MM.1S (cell line): ENCODE measurements around the gene MYL9.

Source experiments
- EZH2 ChIP-seq: fragments of 300-600 bp; sonication (generic); optimal IDR thresholded peaks from 2 replicates; pipeline ENCODE3; 2017; ENCODE audit warnings: low read depth, mild to moderate bottlenecking, antibody characterized with exemption, low read length, mixed read lengths
- EZH2phosphoT487 ChIP-seq: fragments of 300-600 bp; sonication (generic); IDR thresholded peaks from 2 replicates; pipeline ENCODE4 v1.6.1; 2018; ENCODE audit warnings: antibody characterized with exemption, low read length
- TF ChIP-seq, protein P1 (sequence below): fragments of 300-600 bp; sonication (generic); IDR thresholded peaks from 2 replicates; pipeline ENCODE4 v1.5.1; 2016; ENCODE audit warnings: antibody characterized with exemption, low read length, mixed read lengths

DNA sequence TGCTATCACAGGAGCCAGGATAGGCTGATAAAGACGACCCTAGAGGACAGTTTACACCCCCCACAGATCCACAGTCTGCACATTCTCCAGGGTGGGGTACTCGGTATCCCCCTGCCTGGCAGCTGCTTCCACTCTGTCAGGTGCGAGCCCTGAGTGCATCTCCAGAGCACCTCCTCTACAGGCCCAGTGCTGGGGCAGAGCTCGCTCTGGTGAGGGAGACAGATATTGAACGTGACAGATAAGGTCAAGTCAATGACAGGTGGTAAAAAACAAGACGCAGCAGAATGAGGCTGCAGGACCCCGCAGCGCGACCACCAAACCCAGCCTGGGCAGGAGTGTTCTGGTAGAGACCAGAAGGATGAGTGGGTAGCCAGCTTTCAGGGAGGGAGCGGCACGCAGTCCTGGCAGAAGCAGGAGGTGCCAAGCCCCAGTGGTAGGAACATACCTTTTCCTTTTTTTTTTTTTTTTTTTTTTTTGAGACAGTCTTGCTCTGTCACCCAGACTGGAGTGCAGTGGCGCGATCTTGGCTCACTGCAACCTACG lies 12.4 kb upstream of the MYL9 start:
- TF ChIP-seq, protein P1, sequence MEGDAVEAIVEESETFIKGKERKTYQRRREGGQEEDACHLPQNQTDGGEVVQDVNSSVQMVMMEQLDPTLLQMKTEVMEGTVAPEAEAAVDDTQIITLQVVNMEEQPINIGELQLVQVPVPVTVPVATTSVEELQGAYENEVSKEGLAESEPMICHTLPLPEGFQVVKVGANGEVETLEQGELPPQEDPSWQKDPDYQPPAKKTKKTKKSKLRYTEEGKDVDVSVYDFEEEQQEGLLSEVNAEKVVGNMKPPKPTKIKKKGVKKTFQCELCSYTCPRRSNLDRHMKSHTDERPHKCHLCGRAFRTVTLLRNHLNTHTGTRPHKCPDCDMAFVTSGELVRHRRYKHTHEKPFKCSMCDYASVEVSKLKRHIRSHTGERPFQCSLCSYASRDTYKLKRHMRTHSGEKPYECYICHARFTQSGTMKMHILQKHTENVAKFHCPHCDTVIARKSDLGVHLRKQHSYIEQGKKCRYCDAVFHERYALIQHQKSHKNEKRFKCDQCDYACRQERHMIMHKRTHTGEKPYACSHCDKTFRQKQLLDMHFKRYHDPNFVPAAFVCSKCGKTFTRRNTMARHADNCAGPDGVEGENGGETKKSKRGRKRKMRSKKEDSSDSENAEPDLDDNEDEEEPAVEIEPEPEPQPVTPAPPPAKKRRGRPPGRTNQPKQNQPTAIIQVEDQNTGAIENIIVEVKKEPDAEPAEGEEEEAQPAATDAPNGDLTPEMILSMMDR: no peak
- TF ChIP-seq EZH2 (no peak), EZH2phosphoT487 (no peak)
